ENCODE results near the gene AAK1. TPM values are rescaled to one million over a fixed set of nuclear protein-coding genes. Genes with fewer than 3 reads are reported as not detected.

AAK1 gene
- total RNA-seq, 1 donor from 2014 or later = 20.8 TPM

DNA sequence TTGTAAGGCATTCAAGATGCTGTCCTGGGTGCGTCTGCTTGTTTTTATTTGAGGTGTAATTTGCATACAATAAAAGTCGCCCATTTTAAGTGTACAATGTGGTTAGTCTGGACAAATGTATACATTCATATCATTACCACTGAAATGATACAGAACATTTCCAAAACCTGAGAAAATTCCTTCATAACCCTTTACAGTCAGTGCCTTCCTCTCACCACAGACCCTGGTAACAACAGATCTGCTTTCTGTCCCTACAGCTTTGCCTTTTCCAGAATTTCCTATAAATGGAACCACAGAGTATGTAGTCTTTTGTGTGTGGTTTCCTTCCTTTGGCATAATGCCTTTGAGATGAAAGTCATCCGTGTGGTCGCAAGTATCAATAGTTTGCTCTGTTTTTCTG lies 160.5 kb downstream of the AAK1 start:
- Histone ChIP-seq H3K4me2 (no peak overlapping the region), H3K36me3 (no peaks in the 10 kb centered on the region), H3K27me3 (no peaks in the 10 kb centered on the region), H3K27ac (no peak overlapping the region), H3K79me2 (ENCODE audit: low read depth) (no peaks in the 10 kb centered on the region), H4K20me1 (ENCODE audit: low read depth) (no peaks in the 10 kb centered on the region), H3K9me3 (ENCODE audit: low read depth) (no peaks in the 10 kb centered on the region), H2AFZ (replicated peaks) (no peak overlapping the region), H3K4me1 (no peaks in the 10 kb centered on the region), H3F3A (ENCODE audit: low read depth) (no peaks in the 10 kb centered on the region), H3K4me3 (no peak overlapping the region), H3K9ac (no peak overlapping the region)
- H3K27me3 Mint-ChIP-seq (ENCODE audit: insufficient read depth, low read depth) = peaks cover 2% of the 10 kb centered on the region
- DNase-seq (ENCODE audit: low spot score) = no peak
- TF ChIP-seq EZH2phosphoT487 (IDR thresholded peaks at IDR 0.05) (no peak), CTCF (IDR thresholded peaks at IDR 0.05) (no peak), EZH2 (IDR thresholded peaks at IDR 0.05) (no peak)
- H3K36me3 Mint-ChIP-seq = peaks cover 5% of the 10 kb centered on the region
- H3K4me3 Mint-ChIP-seq = no peak overlapping the region
- peaks cover 3% of the 10 kb centered on the region for H3K4me1 Mint-ChIP-seq
- no peaks in the 10 kb centered on the region for H3K9me3 Mint-ChIP-seq
- H3K27ac Mint-ChIP-seq = no peak overlapping the region

- TF ChIP-seq EZH2phosphoT487 (IDR thresholded peaks at IDR 0.05) (no peak), EZH2 (IDR thresholded peaks at IDR 0.05) (no peak), CTCF (IDR thresholded peaks at IDR 0.05) (no peak)
- no peaks in the 10 kb centered on the region for H3K4me1 ChIP-seq
These were observed 161.1 kb downstream of the AAK1 start for GRCh38 chr2:69482471-69482870.

DNA sequence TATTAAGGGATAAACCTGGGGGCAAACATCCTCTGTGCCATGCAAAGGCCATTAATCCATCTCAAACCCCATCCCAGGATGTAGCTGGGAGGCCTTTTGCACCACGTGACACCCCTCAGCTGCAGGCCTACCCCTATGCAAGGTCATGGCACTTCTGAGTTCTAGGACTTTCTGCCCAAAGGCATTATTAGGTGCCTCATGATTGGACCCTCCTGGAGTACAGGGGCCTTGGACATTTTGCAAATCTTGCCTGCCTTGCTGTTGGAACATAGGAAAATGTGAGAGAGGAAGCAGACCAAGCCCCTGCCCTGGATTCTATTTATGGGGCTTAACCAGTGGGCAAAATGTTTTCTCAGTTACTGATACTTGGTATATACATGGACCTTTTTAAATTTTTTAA lies 162.1 kb downstream of the AAK1 start:
- Mint-ChIP-seq H3K4me3 (no peak overlapping the region), H3K4me1 (peaks cover 3% of the 10 kb centered on the region), H3K27me3 (ENCODE audit: insufficient read depth, low read depth) (peaks cover 2% of the 10 kb centered on the region), H3K9me3 (no peaks in the 10 kb centered on the region), H3K36me3 (no peaks in the 10 kb centered on the region), H3K27ac (no peak overlapping the region)
- no peaks in the 10 kb centered on the region for H3K27me3 ChIP-seq
- H3K27ac ChIP-seq = no peak overlapping the region
- no peak for DNase-seq (ENCODE audit: low spot score)
- H3F3A ChIP-seq (ENCODE audit: low read depth) = no peaks in the 10 kb centered on the region
- no peaks in the 10 kb centered on the region for H3K9me3 ChIP-seq (ENCODE audit: low read depth)
- no peak for TF ChIP-seq EZH2phosphoT487 (IDR thresholded peaks at IDR 0.05)
- TF ChIP-seq CTCF (IDR thresholded peaks at IDR 0.05) = no peak
- no peak for TF ChIP-seq EZH2 (IDR thresholded peaks at IDR 0.05)
- no peak overlapping the region for H3K9ac ChIP-seq
- H3K4me3 ChIP-seq = no peak overlapping the region
- no peaks in the 10 kb centered on the region for H3K79me2 ChIP-seq (ENCODE audit: low read depth)
- no peaks in the 10 kb centered on the region for H4K20me1 ChIP-seq (ENCODE audit: low read depth)
- no peak overlapping the region for H2AFZ ChIP-seq (replicated peaks)
- no peaks in the 10 kb centered on the region for H3K4me1 ChIP-seq
- no peaks in the 10 kb centered on the region for H3K36me3 ChIP-seq
- H3K4me2 ChIP-seq = no peak overlapping the region

More at GRCh38 chr2:69482471-69482870, 161.1 kb downstream of the AAK1 start:
- Histone ChIP-seq H3K79me2 (ENCODE audit: low read depth) (no peaks in the 10 kb centered on the region), H3K9ac (no peak overlapping the region), H2AFZ (replicated peaks) (no peak overlapping the region), H3K4me2 (no peak overlapping the region), H3K27ac (no peak overlapping the region), H3K4me3 (no peak overlapping the region), H4K20me1 (ENCODE audit: low read depth) (no peaks in the 10 kb centered on the region), H3F3A (ENCODE audit: low read depth) (no peaks in the 10 kb centered on the region), H3K27me3 (no peaks in the 10 kb centered on the region), H3K9me3 (ENCODE audit: low read depth) (no peaks in the 10 kb centered on the region), H3K36me3 (no peaks in the 10 kb centered on the region)
- Mint-ChIP-seq H3K4me3 (no peak overlapping the region), H3K9me3 (no peaks in the 10 kb centered on the region), H3K27me3 (ENCODE audit: insufficient read depth, low read depth) (peaks cover 2% of the 10 kb centered on the region), H3K36me3 (peaks cover 5% of the 10 kb centered on the region), H3K4me1 (peaks cover 3% of the 10 kb centered on the region), H3K27ac (no peak overlapping the region)
- no peak for DNase-seq (ENCODE audit: low spot score)

Data from neural progenitor cell (in vitro differentiated cells).